Stimulated activated CD4-positive, alpha-beta T cell treated with anti-CD3 and anti-CD28 coated beads, Interleukin-2, amount 100 ng/mL, for 48 hours (primary cell): Measurements from ENCODE around the gene GLG1.
"Not testable (repeated sequence)": the region's sequence is repeated elsewhere in the genome, so short reads cannot be mapped to it uniquely, and the experiment has no call there.

ENCODE experiments used
- DNase-seq, 2 donors: peaks; one replicate each; pipeline ENCODE4 v3.0.0-alpha.2; 2020

The GLG1 gene

GRCh38 chr16:74400238-74400637 lies 206.7 kb downstream of the GLG1 start:
- not testable (repeated sequence) for DNase-seq

GRCh38 chr16:74398212-74398895 lies 208.6 kb downstream of the GLG1 start:
- DNase-seq: not testable (repeated sequence)
